GM12801 (cell line): ENCODE data around the gene STAB2.

Experiments
- CTCF ChIP-seq: IDR thresholded peaks from one replicate; pipeline ENCODE4 v1.5.1; 2011; ENCODE audit warnings: control low read depth; ENCODE audit not compliant: insufficient read length; ENCODE audit errors: extremely low read depth

The STAB2 gene

DNA sequence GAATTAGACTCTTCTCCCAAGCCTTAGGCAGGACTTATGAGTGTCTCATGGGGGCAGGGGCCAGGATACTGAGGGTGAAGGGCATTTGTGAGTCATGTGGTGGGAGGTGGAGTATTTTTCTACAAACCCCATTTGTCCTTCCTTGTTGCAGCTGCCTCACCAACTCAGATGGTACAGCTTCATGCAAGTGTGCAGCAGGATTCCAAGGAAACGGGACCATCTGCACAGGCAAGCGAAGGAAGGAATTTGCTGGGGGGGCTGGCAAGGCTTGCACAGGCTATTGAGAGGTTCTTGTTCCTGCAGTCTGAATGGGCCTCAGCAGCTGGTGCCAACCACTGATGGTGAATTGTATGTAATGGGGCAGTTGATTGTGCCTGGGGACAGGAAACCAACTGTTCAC is 125.1 kb downstream of the STAB2 start:
- no peak for TF ChIP-seq CTCF

GRCh38 chr12:103715494-103715893 is 128.4 kb downstream of the STAB2 start:
- TF ChIP-seq CTCF = no peak

GRCh38 chr12:103716517-103717196 is 129.6 kb downstream of the STAB2 start:
- no peak for TF ChIP-seq CTCF

DNA sequence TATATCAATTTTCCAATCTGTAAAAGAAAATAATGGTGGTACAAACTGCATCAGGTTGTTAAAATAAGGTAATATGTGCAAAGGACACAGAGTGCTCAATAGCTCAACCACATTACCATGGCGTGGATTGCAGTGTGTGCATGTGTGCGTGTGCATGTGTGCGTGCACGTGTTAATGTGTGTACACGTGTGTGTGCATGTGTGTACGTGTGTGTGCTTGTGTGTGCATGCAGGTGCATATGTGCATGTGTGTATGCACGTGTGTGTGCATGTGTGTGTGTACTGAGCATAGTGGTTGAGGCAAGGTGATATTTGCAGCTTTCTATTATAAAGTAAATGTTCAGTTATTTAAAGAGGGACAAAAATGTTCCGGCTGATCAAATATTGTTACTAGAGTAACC is 138.3 kb downstream of the STAB2 start:
- TF ChIP-seq CTCF = no peak

DNA sequence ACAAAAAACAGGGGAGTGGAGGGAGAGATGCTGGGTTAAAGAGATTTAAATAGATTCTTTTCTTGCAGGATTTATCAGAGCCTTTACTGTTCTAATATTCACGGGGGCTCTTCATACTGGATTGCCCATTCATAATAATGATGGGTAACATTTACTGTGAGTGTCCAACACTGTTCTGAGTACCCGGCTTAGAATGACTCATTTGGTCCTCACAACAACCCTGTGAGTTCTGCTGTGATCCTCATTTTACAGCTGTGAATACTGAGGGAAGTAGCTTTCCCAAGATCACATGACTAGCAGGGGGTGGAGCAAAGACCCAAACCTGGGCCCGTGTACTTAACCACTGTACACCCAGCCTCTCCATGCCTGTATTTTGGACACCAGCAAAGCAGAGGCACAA is 140.6 kb downstream of the STAB2 start:
- no peak for TF ChIP-seq CTCF

DNA sequence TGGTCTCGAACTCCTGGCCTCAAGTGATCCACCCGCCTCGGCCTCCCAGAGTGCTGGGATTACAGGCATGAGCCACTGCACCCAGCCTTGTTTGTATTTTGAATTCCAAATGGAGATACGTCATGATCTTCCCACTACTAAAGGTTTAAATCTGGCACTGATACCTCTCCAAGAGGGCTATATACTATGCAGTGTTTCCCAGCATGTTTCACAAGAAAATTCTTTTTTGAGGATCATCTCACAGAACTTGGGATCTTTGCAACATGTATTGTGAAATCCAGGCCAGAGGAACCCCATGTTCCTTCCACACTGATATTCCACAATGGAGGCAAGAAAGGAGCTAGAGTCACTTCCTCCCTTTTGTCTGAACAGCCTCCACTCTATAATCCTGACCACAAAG is 141.2 kb downstream of the STAB2 start:
- TF ChIP-seq CTCF = no peak

DNA sequence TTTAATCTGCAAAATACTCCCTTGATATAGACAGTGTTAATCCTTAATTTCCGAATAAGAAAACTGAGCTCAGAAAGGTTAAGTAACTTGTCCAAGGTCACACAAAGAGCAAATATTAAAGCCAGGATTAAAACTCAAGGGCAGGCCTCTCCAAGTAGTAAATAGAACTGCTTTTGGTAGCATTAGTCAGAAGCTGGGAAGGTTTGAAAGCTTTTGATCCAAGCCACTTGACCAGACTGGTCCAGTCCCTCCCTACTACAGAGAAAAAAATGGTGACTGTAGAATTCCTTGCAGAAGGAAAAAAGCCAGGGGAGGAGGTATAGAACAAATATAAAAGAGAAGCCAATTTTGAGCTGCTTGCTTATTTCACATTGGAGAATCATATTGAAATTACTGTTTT is 142.4 kb downstream of the STAB2 start:
- TF ChIP-seq CTCF = no peak
